Neural progenitor cell (in vitro differentiated cells): ENCODE results near the gene MTCL1. TPM values are rescaled to one million over a fixed set of nuclear protein-coding genes. Genes with fewer than 3 reads are reported as not detected.

Source experiments
- DNase-seq: peaks from one replicate; pipeline ENCODE4 v3.0.0-alpha.2; 2016; ENCODE audit warnings: low spot score
- H2AFZ ChIP-seq: fragments of 200-600 bp; sonication (generic); replicated peaks from 2 replicates; pipeline ENCODE4 v1.6.1; 2016; ENCODE audit warnings: antibody characterized with exemption
- H3F3A ChIP-seq: fragments of 200-600 bp; sonication (generic); 2 replicates; pipeline ENCODE4 v1.6.1; 2016; ENCODE audit warnings: antibody characterized with exemption, low read depth
- H3K27ac ChIP-seq: fragments of 200-600 bp; sonication (generic); 2 replicates; pipeline ENCODE4 v1.5.1; 2016; ENCODE audit warnings: mild to moderate bottlenecking
- H3K27me3 ChIP-seq: fragments of 200-600 bp; sonication (generic); 2 replicates; pipeline ENCODE4 v1.6.1; 2016; ENCODE audit warnings: mild to moderate bottlenecking, moderate library complexity
- H3K36me3 ChIP-seq: fragments of 200-600 bp; sonication (generic); 2 replicates; pipeline ENCODE4 v1.5.1; 2016
- H3K4me1 ChIP-seq: fragments of 200-600 bp; sonication (generic); 2 replicates; pipeline ENCODE4 v1.6.1; 2016; ENCODE audit warnings: mixed run types
- H3K4me2 ChIP-seq: fragments of 200-600 bp; sonication (generic); 2 replicates; pipeline ENCODE4 v1.6.1; 2016
- H3K4me3 ChIP-seq: fragments of 200-600 bp; sonication (generic); 2 replicates; pipeline ENCODE4 v1.5.1; 2016
- H3K79me2 ChIP-seq: fragments of 200-600 bp; sonication (generic); 2 replicates; pipeline ENCODE4 v1.6.1; 2016; ENCODE audit warnings: low read depth
- H3K9ac ChIP-seq: fragments of 200-600 bp; sonication (generic); 2 replicates; pipeline ENCODE4 v1.6.1; 2016
- H3K9me3 ChIP-seq: fragments of 200-600 bp; sonication (generic); 2 replicates; pipeline ENCODE4 v1.5.1; 2016; ENCODE audit warnings: low read depth
- H4K20me1 ChIP-seq: fragments of 200-600 bp; sonication (generic); 2 replicates; pipeline ENCODE4 v1.6.1; 2016; ENCODE audit warnings: low read depth
- H3K27ac Mint-ChIP-seq: 3 replicates; pipeline ENCODE4 v1.8.0; 2021; ENCODE audit warnings: mixed read lengths
- H3K27me3 Mint-ChIP-seq: 2 replicates; pipeline ENCODE4 v1.8.0; 2022; ENCODE audit warnings: low read depth, mild to moderate bottlenecking, inconsistent platforms, moderate library complexity, mixed read lengths; ENCODE audit not compliant: insufficient read depth
- H3K36me3 Mint-ChIP-seq: 3 replicates; pipeline ENCODE4 v1.8.0; 2021; ENCODE audit warnings: mixed read lengths
- H3K4me1 Mint-ChIP-seq: 3 replicates; pipeline ENCODE4 v1.8.0; 2021; ENCODE audit warnings: mixed read lengths
- H3K4me3 Mint-ChIP-seq: 3 replicates; pipeline ENCODE4 v1.8.0; 2021; ENCODE audit warnings: mild to moderate bottlenecking, moderate library complexity, mixed read lengths
- H3K9me3 Mint-ChIP-seq: 3 replicates; pipeline ENCODE4 v1.8.0; 2020; ENCODE audit warnings: mixed read lengths
- EZH2 ChIP-seq: fragments of 200-600 bp; sonication (generic); IDR thresholded peaks from 2 replicates; pipeline ENCODE4 v1.6.1; 2017; ENCODE audit warnings: antibody characterized with exemption, mild to moderate bottlenecking, moderate library complexity
- EZH2phosphoT487 ChIP-seq: fragments of 200-600 bp; sonication (generic); IDR thresholded peaks from 2 replicates; pipeline ENCODE4 v1.6.1; 2017; ENCODE audit warnings: antibody characterized with exemption
- total RNA-seq: library from RNA; depleted of rRNA; stranded (reverse); fragments of >200 nt; gene quantifications from 2 replicates; pipeline ENCODE4 v1.2.3, GENCODE V29; 2015; ENCODE audit warnings: low replicate concordance
- TF ChIP-seq, protein P1 (sequence below): fragments of 200-600 bp; sonication (generic); IDR thresholded peaks from 2 replicates; pipeline ENCODE4 v1.5.1; 2017; ENCODE audit warnings: antibody characterized with exemption, mild to moderate bottlenecking

The MTCL1 gene
- total RNA-seq, 1 donor from 2014 or later: 36.9 TPM

- Histone ChIP-seq H3K9me3 (no peaks in the 10 kb centered on the region), H3K27ac (no peak overlapping the region), H3K36me3 (no peaks in the 10 kb centered on the region), H3K27me3 (no peaks in the 10 kb centered on the region), H3K79me2 (no peaks in the 10 kb centered on the region), H3K4me2 (no peak overlapping the region), H4K20me1 (no peaks in the 10 kb centered on the region), H3K4me3 (no peak overlapping the region), H3K9ac (no peak overlapping the region), H3F3A (peaks cover 2% of the 10 kb centered on the region), H2AFZ (no peak overlapping the region), H3K4me1 (peaks cover 16% of the 10 kb centered on the region)
- Mint-ChIP-seq H3K27me3 (peaks cover 4% of the 10 kb centered on the region), H3K9me3 (no peaks in the 10 kb centered on the region), H3K4me1 (peaks cover 29% of the 10 kb centered on the region), H3K4me3 (no peak overlapping the region), H3K27ac (no peak overlapping the region), H3K36me3 (peaks cover 23% of the 10 kb centered on the region)
- TF ChIP-seq EZH2phosphoT487 (no peak), EZH2 (no peak)
- TF ChIP-seq, protein P1, sequence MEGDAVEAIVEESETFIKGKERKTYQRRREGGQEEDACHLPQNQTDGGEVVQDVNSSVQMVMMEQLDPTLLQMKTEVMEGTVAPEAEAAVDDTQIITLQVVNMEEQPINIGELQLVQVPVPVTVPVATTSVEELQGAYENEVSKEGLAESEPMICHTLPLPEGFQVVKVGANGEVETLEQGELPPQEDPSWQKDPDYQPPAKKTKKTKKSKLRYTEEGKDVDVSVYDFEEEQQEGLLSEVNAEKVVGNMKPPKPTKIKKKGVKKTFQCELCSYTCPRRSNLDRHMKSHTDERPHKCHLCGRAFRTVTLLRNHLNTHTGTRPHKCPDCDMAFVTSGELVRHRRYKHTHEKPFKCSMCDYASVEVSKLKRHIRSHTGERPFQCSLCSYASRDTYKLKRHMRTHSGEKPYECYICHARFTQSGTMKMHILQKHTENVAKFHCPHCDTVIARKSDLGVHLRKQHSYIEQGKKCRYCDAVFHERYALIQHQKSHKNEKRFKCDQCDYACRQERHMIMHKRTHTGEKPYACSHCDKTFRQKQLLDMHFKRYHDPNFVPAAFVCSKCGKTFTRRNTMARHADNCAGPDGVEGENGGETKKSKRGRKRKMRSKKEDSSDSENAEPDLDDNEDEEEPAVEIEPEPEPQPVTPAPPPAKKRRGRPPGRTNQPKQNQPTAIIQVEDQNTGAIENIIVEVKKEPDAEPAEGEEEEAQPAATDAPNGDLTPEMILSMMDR: no peak
- no peak for DNase-seq
Observed at GRCh38 chr18:8806100-8806797, 100.9 kb downstream of the MTCL1 start.

DNA sequence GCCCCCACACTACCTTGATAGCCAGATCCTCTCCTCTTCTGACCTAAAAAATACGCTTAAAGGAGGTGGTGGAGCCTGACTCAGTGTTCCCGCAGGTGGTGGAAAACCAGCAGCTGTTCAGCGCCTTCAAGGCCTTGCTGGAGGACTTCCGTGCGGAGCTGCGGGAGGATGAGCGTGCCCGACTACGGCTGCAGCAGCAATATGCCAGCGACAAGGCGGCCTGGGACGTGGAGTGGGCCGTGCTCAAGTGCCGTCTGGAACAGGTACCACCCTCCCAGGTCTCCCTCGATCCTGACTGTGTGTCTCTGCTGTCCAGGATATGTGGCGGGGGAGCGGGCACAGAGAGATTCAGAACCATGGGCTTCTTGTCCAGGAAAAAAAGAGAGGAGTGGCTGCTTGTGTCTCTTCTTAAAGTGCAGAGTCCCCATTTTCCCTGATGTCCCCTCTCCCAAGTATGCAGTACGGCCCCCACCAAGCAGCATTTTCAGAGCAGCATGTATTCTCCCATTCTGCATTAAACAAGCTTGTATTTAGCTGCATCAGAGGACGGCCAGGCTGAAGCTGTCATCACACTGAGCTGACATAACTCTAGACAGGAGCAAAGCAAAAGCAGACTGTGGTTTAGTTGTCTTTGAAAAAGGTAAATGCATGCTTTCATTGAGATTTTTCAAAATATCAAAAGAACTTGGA lies 101.6 kb downstream of the MTCL1 start:
- no peak overlapping the region for H3K27ac ChIP-seq
- DNase-seq: no peak
- Mint-ChIP-seq H3K36me3 (peaks cover 23% of the 10 kb centered on the region), H3K4me1 (peaks cover 22% of the 10 kb centered on the region), H3K9me3 (no peaks in the 10 kb centered on the region), H3K27ac (no peak overlapping the region), H3K27me3 (peaks cover 4% of the 10 kb centered on the region), H3K4me3 (peak overlapping the region; percentile 48)
- no peak overlapping the region for H3K4me3 ChIP-seq
- H3F3A ChIP-seq: no peaks in the 10 kb centered on the region
- H3K79me2 ChIP-seq: no peaks in the 10 kb centered on the region
- H4K20me1 ChIP-seq: no peaks in the 10 kb centered on the region
- H2AFZ ChIP-seq: no peak overlapping the region
- H3K4me2 ChIP-seq: no peak overlapping the region
- H3K36me3 ChIP-seq: peaks cover 4% of the 10 kb centered on the region
- H3K27me3 ChIP-seq: no peaks in the 10 kb centered on the region
- peaks cover 9% of the 10 kb centered on the region for H3K4me1 ChIP-seq
- TF ChIP-seq EZH2phosphoT487 (no peak), EZH2 (no peak)
- TF ChIP-seq, protein P1: no peak
- no peaks in the 10 kb centered on the region for H3K9me3 ChIP-seq
- H3K9ac ChIP-seq: no peak overlapping the region

DNA sequence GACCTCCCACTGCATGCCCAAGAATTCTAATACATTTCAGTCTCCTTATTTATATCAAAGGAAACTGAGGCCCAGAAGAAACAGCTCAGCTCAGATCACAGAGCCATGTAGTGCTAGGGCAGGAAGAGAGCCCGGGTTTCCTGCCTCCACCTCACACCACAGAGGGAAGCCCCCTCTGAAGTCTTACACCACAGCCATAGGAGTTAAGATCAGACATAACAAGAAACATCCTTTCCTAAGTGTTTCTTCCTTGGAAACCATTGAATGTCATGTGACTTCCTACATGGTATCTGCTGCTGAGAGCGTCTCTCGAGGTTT lies 102.1 kb downstream of the MTCL1 start:
- H3F3A ChIP-seq: no peaks in the 10 kb centered on the region
- no peaks in the 10 kb centered on the region for H3K27me3 ChIP-seq
- Mint-ChIP-seq H3K27me3 (peaks cover 4% of the 10 kb centered on the region), H3K4me3 (no peak overlapping the region), H3K27ac (no peak overlapping the region), H3K9me3 (no peaks in the 10 kb centered on the region), H3K4me1 (peaks cover 17% of the 10 kb centered on the region), H3K36me3 (peaks cover 27% of the 10 kb centered on the region)
- no peaks in the 10 kb centered on the region for H4K20me1 ChIP-seq
- no peak overlapping the region for H3K4me2 ChIP-seq
- H3K4me3 ChIP-seq: no peak overlapping the region
- DNase-seq: no peak
- no peaks in the 10 kb centered on the region for H3K9me3 ChIP-seq
- peaks cover 9% of the 10 kb centered on the region for H3K36me3 ChIP-seq
- no peak overlapping the region for H3K27ac ChIP-seq
- H3K4me1 ChIP-seq: peaks cover 4% of the 10 kb centered on the region
- no peak overlapping the region for H3K9ac ChIP-seq
- no peaks in the 10 kb centered on the region for H3K79me2 ChIP-seq
- no peak overlapping the region for H2AFZ ChIP-seq
- no peak for TF ChIP-seq EZH2phosphoT487
- no peak for TF ChIP-seq EZH2
- TF ChIP-seq, protein P1: no peak
